Prostate gland (tissue), 2 donors: ENCODE data around the gene HOXA4.

Experiments
- POLR2A ChIP-seq: fragments of 450-650 bp; IDR thresholded peaks from one replicate; pipeline ENCODE4 v1.6.1; 2016; ENCODE audit warnings: antibody characterized with exemption, mild to moderate bottlenecking
- TF ChIP-seq, protein P1 (sequence below), 4 experiments: fragments of 200-600 bp in 2 of 4; fragments of 450-650 bp in 2 of 4; sonication (generic) in 2 of 4; IDR thresholded peaks; 1 replicate in 3 of 4; 2 replicates in 1 of 4; pipeline ENCODE4 v1.5.1; 2016 to 2019; ENCODE audit warnings: antibody characterized with exemption in 4 of 4, mild to moderate bottlenecking in 2 of 4, moderate library complexity in 2 of 4

DNA sequence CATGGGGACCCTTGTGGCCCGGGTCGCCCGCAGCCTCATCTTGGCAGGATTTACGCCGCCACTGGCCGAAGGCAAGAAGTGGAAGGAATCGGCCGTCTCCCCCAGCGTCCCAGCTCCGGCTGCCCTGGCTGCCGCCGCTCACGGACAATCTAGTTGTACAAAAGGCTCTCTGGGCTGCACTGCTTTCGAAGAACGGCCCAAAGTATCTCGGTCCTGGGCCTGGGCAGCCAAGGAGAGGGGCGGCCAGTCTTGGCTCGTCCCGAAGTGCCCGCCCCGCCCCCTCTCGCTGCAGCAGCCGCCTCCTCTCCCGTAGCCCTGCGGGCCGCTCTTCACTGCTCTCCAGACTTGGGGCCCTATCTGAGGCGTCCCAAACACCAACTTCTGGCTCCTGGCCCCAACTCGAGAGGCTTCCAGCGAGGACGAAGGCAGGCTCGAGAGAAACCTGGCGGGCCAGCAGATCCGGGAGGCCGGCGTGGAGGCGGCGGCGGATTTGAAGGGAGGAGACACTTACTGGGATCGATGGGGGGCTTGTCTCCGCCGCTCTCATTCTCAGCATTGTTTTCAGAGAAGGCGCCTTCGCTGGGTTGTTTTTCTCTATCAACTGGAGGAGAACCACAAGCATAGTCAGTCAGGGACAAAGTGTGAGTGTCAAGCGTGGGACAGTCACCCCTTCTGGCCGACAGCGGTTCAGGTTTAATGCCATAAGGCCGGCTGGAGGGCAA, 34.0 kb upstream of the HOXA4 start:
- TF ChIP-seq, protein P1, sequence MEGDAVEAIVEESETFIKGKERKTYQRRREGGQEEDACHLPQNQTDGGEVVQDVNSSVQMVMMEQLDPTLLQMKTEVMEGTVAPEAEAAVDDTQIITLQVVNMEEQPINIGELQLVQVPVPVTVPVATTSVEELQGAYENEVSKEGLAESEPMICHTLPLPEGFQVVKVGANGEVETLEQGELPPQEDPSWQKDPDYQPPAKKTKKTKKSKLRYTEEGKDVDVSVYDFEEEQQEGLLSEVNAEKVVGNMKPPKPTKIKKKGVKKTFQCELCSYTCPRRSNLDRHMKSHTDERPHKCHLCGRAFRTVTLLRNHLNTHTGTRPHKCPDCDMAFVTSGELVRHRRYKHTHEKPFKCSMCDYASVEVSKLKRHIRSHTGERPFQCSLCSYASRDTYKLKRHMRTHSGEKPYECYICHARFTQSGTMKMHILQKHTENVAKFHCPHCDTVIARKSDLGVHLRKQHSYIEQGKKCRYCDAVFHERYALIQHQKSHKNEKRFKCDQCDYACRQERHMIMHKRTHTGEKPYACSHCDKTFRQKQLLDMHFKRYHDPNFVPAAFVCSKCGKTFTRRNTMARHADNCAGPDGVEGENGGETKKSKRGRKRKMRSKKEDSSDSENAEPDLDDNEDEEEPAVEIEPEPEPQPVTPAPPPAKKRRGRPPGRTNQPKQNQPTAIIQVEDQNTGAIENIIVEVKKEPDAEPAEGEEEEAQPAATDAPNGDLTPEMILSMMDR (IDR thresholded peaks at IDR 0.05): peak in 2 of 4 experiments; percentile 8 to 25
- no peak for TF ChIP-seq POLR2A
